ENCODE measurements around the gene HMG20A.

- no peak for TF ChIP-seq CTCF (conservative IDR thresholded peaks at IDR 0.05; ENCODE audit: low read depth in 2 of 2)
- TF ChIP-seq REST (IDR thresholded peaks at IDR 0.05; ENCODE audit: unreplicated experiment) = no peak
Observed at GRCh38 chr15:77464129-77464865, 43.6 kb downstream of the HMG20A start.

Data from GM23338 (cell line).